CD4-positive, alpha-beta T cell treated with Interleukin-12 subunit alpha and Interleukin-12 subunit beta, for 1 hour (primary cell): ENCODE data around the gene NCLN.
"Not testable (repeated sequence)": the region's sequence is repeated elsewhere in the genome, so short reads cannot be mapped to it uniquely, and the experiment has no call there.

Experiments used
- DNase-seq: peaks from one replicate; pipeline ENCODE4 v3.0.0-alpha.2; 2020

The NCLN gene

GRCh38 chr19:3186160-3186688 lies 494 bp downstream of the NCLN start:
- no peak for DNase-seq

GRCh38 chr19:3186891-3187661 lies 1.3 kb downstream of the NCLN start:
- no peak for DNase-seq

- DNase-seq = no peak
Measured at GRCh38 chr19:3187662-3188511, 2.2 kb downstream of the NCLN start.

- no peak for DNase-seq
Measured at GRCh38 chr19:3188627-3189596, 3.2 kb downstream of the NCLN start.

GRCh38 chr19:3189702-3190469 lies 4.2 kb downstream of the NCLN start:
- no peak for DNase-seq

- no peak for DNase-seq
Measured at GRCh38 chr19:3190470-3190770, 4.7 kb downstream of the NCLN start.

- DNase-seq = no peak
Measured at GRCh38 chr19:3190921-3191805, 5.4 kb downstream of the NCLN start.

GRCh38 chr19:3191806-3192104 lies 6.0 kb downstream of the NCLN start:
- DNase-seq = not testable (repeated sequence)

- no peak for DNase-seq
Measured at GRCh38 chr19:3192228-3192635, 6.5 kb downstream of the NCLN start.

- DNase-seq = no peak
Measured at GRCh38 chr19:3192684-3193083, 7.0 kb downstream of the NCLN start.

GRCh38 chr19:3193256-3194105 lies 7.8 kb downstream of the NCLN start:
- DNase-seq = no peak

GRCh38 chr19:3194106-3195087 lies 8.7 kb downstream of the NCLN start:
- no peak for DNase-seq

- no peak for DNase-seq
Measured at GRCh38 chr19:3196064-3196932, 10.6 kb downstream of the NCLN start.

- no peak for DNase-seq
Measured at GRCh38 chr19:3196933-3197205, 11.1 kb downstream of the NCLN start.

- DNase-seq = no peak
Measured at GRCh38 chr19:3198901-3199700, 13.4 kb downstream of the NCLN start.

GRCh38 chr19:3201072-3201700 lies 15.5 kb downstream of the NCLN start:
- no peak for DNase-seq

- DNase-seq = no peak
Measured at GRCh38 chr19:3201911-3202310, 16.2 kb downstream of the NCLN start.
